ENCODE measurements around the gene PHF19.

DNA sequence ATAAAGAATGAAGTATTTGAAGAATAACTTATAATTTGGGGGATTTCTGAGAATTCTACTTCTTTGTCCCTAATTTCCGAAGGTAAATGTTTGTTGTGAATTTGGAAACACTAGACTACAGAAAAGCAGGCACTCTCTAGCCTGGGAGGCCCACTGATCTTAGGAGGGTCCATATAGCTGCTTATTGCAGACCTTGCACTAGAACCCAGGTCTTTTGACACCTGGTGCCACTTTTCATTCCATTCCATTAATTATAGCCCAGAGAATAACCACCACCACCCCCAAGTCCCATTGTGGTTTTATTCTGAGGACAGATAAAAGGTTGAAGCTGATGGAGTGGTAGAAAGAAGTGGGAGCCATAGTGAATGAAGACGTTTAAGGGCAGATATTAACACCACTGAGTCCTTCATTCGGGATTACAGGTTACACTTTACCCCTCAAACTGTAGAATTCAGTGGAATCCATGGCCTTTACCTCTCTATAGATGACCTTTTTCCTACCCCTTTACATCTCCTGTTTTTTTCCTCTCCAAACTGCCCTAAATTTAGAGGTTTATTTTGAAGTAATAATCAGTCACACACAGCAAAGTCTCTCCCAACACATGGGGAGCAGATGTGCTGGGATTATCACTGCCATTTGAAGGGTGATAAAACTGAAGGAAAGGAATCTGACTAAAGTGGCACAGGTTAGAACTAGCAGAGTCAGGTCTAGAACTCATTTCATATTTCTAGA lies 22.2 kb downstream of the PHF19 start:
- TF ChIP-seq POLR2A (IDR thresholded peaks at IDR 0.05; ENCODE audit: low read depth, low read length) (no peak), CTCF (IDR thresholded peaks at IDR 0.05; ENCODE audit: extremely low read depth in 1 of 2, insufficient read depth in 1 of 2, low read depth in 1 of 2, low read length in 2 of 2) (no peak), MYC (IDR thresholded peaks at IDR 0.05; ENCODE audit: low read depth, low read length) (no peak), EZH2 (IDR thresholded peaks at IDR 0.05; ENCODE audit: borderline replicate concordance, low read depth, low read length, severe bottlenecking) (no peak), POLR2AphosphoS5 (IDR thresholded peaks at IDR 0.05; ENCODE audit: insufficient read depth, low read depth, low read length) (no peak), FOS (IDR thresholded peaks at IDR 0.05; ENCODE audit: borderline replicate concordance, insufficient read depth, low read length) (no peak)
